Measurements from ENCODE around the gene MYO5A. TPM values are rescaled to one million over a fixed set of nuclear protein-coding genes. Genes with fewer than 3 reads are reported as not detected.
A peak's percentile ranks its signal among the peaks of the same experiment; 100 is the strongest.

The MYO5A gene
- total and polyA plus RNA-seq, 3 experiments from 2014 or later, result 15.8 to 37.3 (median 31.0) TPM

DNA sequence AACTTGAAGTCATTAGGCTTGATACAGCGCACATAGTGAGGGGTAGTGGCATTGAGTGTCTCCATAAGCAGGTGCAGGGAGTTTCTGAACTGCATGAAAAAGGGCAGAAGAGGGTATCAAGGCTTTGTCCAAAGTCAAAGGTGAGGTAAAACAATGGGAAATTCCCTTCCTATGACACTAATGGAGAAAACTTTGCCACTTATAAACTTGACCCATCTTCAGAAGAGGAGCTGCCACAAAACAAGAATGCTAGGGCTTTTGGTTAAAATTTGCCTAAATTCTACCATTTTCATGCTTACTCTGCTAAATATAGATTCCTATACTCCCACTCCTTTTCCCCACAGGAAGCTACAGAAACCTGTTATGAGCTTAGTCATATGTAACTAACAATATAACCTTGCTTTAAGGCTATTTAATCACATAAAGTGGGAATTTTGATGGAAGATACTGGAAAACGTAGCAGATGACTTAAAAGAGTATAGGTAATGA is 145.5 kb downstream of the MYO5A start:
- H3K27ac ChIP-seq (ENCODE audit: low read depth, low read length), result no peak overlapping the region

DNA sequence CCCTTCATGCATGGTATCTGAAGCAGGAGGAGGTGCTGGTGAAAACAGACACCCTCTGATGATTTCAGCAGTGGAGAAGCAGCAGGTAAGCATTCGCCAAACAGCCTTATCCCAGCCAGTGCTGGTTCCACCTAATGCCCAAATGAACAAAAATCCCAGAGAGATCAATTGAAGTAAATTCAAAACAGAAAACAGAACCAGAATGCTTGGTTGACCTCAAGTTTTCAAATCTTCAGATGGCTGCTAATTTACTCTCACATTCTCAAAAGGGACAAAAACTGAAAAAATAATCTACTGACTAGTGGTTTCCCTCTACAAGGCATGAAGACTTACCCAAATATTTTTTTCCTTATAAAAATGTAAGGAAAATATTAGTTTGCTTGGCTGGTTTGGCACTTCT is 146.0 kb downstream of the MYO5A start:
- no peaks in the 10 kb centered on the region for H3K27me3 ChIP-seq (ENCODE audit: insufficient read depth, low read length, poor library complexity, severe bottlenecking)
- no peaks in the 10 kb centered on the region for H3K4me1 Mint-ChIP-seq
- no peak overlapping the region for H3K27ac Mint-ChIP-seq
- no peak overlapping the region for H3K27ac ChIP-seq (ENCODE audit: low read depth, low read length)
- H3K27me3 Mint-ChIP-seq, result peaks cover 0 to 2% of the 10 kb centered on the region in 2 donors
- no peak overlapping the region for H3K4me3 Mint-ChIP-seq
- CTCF ChIA-PET, result no interaction called here
- no peak for DNase-seq
- H3K4me1 ChIP-seq (ENCODE audit: insufficient read depth, low read length), result no peaks in the 10 kb centered on the region
- H3K36me3 ChIP-seq (ENCODE audit: insufficient read depth, low read length), result peaks cover 8% of the 10 kb centered on the region
- peaks cover 3 to 73% (median 22%) of the 10 kb centered on the region in 3 donors for H3K36me3 Mint-ChIP-seq
- no peaks in the 10 kb centered on the region for H3K9me3 ChIP-seq (ENCODE audit: low read length)
- POLR2A ChIA-PET, result no interaction called here
- H3K9me3 Mint-ChIP-seq, result no peaks in the 10 kb centered on the region
- H3K4me3 ChIP-seq (ENCODE audit: low read length), result no peak overlapping the region

More for the DNA sequence above, 145.5 kb downstream of the MYO5A start:
- Mint-ChIP-seq H3K27me3 (peaks cover 0 to 2% of the 10 kb centered on the region in 2 donors), H3K27ac (peak overlapping the region in 3 of 8 donors; percentile 23 to 64 (median 48)), H3K9me3 (no peaks in the 10 kb centered on the region), H3K4me1 (no peaks in the 10 kb centered on the region), H3K4me3 (no peak overlapping the region), H3K36me3 (peaks cover 3 to 73% (median 22%) of the 10 kb centered on the region in 3 donors)
- no peak for DNase-seq
- Histone ChIP-seq H3K36me3 (ENCODE audit: insufficient read depth, low read length) (peaks cover 8% of the 10 kb centered on the region), H3K27me3 (ENCODE audit: insufficient read depth, low read length, poor library complexity, severe bottlenecking) (no peaks in the 10 kb centered on the region), H3K4me3 (ENCODE audit: low read length) (no peak overlapping the region), H3K4me1 (ENCODE audit: insufficient read depth, low read length) (no peaks in the 10 kb centered on the region), H3K9me3 (ENCODE audit: low read length) (no peaks in the 10 kb centered on the region)
- ChIA-PET POLR2A (no interaction called here), CTCF (no interaction called here)

DNA sequence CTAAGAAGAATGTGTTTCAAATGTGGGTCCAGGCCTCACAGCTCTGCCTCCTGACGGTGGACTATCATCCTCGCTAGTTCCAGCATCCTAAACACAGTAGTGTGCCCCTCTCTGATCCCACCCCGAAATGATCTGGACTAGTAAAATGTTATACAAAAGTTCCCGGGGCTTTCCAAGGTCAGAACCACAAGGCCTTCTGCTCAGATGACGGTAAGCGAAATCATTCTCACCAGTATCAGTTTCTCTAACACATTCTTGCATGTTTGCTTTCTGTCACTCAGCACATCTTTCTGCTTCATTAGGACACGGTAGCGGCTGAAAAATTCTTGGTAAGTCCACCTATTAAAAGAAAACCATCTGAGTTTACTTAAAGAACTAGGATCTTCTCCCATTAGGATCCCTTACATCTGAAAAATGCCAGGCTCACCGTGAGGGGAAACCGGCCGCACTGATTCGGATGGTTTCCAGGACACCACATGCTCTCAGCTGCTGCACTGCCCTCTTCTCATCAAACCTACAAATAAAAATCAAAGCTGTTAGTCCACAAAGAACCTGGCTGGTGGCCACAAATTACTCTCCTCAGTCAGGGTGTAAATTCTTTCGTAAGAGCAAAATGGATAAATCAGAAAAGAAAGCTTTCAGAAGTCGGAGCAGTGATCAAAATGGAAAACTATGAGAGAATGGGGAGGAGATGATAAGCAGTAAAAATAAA is 149.1 kb downstream of the MYO5A start:
- Mint-ChIP-seq H3K4me3 (no peak overlapping the region), H3K36me3 (peaks cover 19 to 81% (median 39%) of the 10 kb centered on the region in 3 donors), H3K27me3 (peaks cover 0 to 2% of the 10 kb centered on the region in 2 donors), H3K9me3 (no peaks in the 10 kb centered on the region), H3K4me1 (no peaks in the 10 kb centered on the region), H3K27ac (peak overlapping the region in 5 of 8 donors; percentile 5 to 89 (median 47))
- H3K36me3 ChIP-seq (ENCODE audit: insufficient read depth, low read length), result peaks cover 14% of the 10 kb centered on the region
- H3K27me3 ChIP-seq (ENCODE audit: insufficient read depth, low read length, poor library complexity, severe bottlenecking), result no peaks in the 10 kb centered on the region
- H3K4me1 ChIP-seq (ENCODE audit: insufficient read depth, low read length), result no peaks in the 10 kb centered on the region
- H3K27ac ChIP-seq (ENCODE audit: low read depth, low read length), result no peak overlapping the region
- ChIA-PET CTCF (no interaction called here), POLR2A (no interaction called here)
- no peak for DNase-seq
- no peak overlapping the region for H3K4me3 ChIP-seq (ENCODE audit: low read length)
- H3K9me3 ChIP-seq (ENCODE audit: low read length), result no peaks in the 10 kb centered on the region

DNA sequence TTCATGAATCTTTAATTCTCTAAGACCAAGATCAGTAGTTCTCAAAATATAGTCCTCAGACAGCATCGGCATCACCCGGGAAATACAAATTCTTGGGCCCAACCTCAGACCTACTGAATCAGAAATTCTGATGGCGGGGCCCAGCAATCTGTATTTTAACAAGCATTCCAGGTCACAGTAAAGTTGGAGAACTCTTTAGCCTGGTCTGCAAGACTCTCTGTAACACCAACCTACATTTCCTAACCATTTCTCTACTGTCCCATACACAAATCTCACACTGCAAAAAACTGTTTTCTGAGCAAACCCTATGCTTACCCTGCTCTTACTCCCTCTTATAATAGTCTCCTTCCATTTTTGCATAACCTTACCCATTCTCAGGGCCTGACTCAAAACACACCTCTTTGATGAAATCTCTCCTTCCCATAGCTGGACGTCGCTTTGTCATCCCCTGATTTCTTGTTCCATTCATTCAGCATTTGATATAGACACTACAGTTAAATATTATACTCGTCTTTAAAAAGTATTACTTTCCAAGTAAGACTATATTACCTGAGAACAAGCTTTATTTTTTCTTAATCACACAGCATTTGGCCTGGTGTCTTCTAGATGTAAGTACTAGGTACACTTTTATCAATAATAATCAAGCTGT is 149.8 kb downstream of the MYO5A start:
- no peak for DNase-seq
- Mint-ChIP-seq H3K4me1 (no peaks in the 10 kb centered on the region), H3K27ac (peak overlapping the region in 5 of 8 donors; percentile 0 to 89 (median 45)), H3K27me3 (peaks cover 0 to 2% of the 10 kb centered on the region in 2 donors), H3K36me3 (peaks cover 23 to 81% (median 39%) of the 10 kb centered on the region in 3 donors), H3K9me3 (no peaks in the 10 kb centered on the region), H3K4me3 (no peak overlapping the region)
- Histone ChIP-seq H3K27me3 (ENCODE audit: insufficient read depth, low read length, poor library complexity, severe bottlenecking) (no peaks in the 10 kb centered on the region), H3K9me3 (ENCODE audit: low read length) (no peaks in the 10 kb centered on the region), H3K4me3 (ENCODE audit: low read length) (no peak overlapping the region), H3K27ac (ENCODE audit: low read depth, low read length) (no peak overlapping the region), H3K36me3 (ENCODE audit: insufficient read depth, low read length) (peaks cover 19% of the 10 kb centered on the region), H3K4me1 (ENCODE audit: insufficient read depth, low read length) (no peaks in the 10 kb centered on the region)
- POLR2A ChIA-PET, result no interaction called here
- CTCF ChIA-PET, result no interaction called here

DNA sequence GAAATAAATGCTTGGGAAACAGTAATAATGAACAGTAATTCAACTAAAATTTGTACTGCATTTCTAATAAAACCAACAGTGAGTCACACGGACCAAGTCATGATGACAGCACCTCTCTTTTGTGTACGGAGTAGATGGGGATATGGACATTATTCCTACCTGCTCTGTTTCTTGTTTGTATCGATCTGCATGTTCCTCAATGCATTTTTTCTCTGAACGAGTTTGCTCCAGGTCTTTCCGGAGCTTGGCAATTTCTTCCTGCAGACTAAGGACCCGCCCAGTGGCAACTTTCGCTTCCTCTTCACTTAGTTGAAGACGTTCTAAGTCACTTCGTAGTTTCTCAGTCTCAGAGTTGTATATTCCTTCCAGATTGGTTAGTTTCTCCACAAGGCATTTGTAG is 158.7 kb downstream of the MYO5A start:
- H3K9me3 ChIP-seq (ENCODE audit: low read length), result no peaks in the 10 kb centered on the region
- Mint-ChIP-seq H3K4me1 (no peaks in the 10 kb centered on the region), H3K4me3 (no peak overlapping the region), H3K36me3 (peaks cover 20 to 93% (median 40%) of the 10 kb centered on the region in 3 donors), H3K9me3 (no peaks in the 10 kb centered on the region), H3K27ac (no peak overlapping the region), H3K27me3 (no peaks in the 10 kb centered on the region)
- H3K27me3 ChIP-seq (ENCODE audit: insufficient read depth, low read length, poor library complexity, severe bottlenecking), result no peaks in the 10 kb centered on the region
- H3K36me3 ChIP-seq (ENCODE audit: insufficient read depth, low read length), result peaks cover 38% of the 10 kb centered on the region
- DNase-seq, result no peak
- H3K4me1 ChIP-seq (ENCODE audit: insufficient read depth, low read length), result no peaks in the 10 kb centered on the region
- POLR2A ChIA-PET, result interaction anchor here (0.7 kb wide), 1 partner anchor 561 kb away, joined by 7 read pairs; no protein-coding TSS in a partner anchor
- H3K27ac ChIP-seq (ENCODE audit: low read depth, low read length), result no peak overlapping the region
- CTCF ChIA-PET, result no interaction called here
- no peak overlapping the region for H3K4me3 ChIP-seq (ENCODE audit: low read length)

DNA sequence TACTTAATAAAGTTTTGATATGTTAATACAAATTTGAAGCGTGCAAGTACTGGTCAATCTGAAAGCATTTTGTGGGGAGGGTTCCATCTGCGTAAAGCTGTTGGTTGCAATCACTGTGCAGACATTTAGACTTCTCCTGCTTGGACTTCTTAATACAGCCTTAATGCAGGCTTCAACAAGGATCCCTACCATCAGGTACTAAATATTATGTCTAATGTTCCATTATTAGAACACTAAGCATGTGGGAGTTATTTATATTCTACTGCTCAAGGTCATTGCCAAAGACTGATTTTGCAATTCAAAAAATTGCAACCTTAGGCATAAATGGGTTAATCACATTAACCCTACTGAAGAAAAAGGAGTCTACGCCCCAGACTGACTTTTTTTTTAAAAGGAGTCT is 159.2 kb downstream of the MYO5A start:
- no peak overlapping the region for H3K27ac Mint-ChIP-seq
- no peak overlapping the region for H3K27ac ChIP-seq (ENCODE audit: low read depth, low read length)
- H3K27me3 ChIP-seq (ENCODE audit: insufficient read depth, low read length, poor library complexity, severe bottlenecking), result no peaks in the 10 kb centered on the region
- no peak overlapping the region for H3K4me3 Mint-ChIP-seq
- CTCF ChIA-PET, result no interaction called here
- H3K36me3 Mint-ChIP-seq, result peaks cover 15 to 93% (median 39%) of the 10 kb centered on the region in 3 donors
- H3K4me1 ChIP-seq (ENCODE audit: insufficient read depth, low read length), result no peaks in the 10 kb centered on the region
- H3K4me3 ChIP-seq (ENCODE audit: low read length), result no peak overlapping the region
- H3K9me3 ChIP-seq (ENCODE audit: low read length), result no peaks in the 10 kb centered on the region
- no peaks in the 10 kb centered on the region for H3K4me1 Mint-ChIP-seq
- H3K36me3 ChIP-seq (ENCODE audit: insufficient read depth, low read length), result peaks cover 35% of the 10 kb centered on the region
- no peak for DNase-seq
- H3K27me3 Mint-ChIP-seq, result no peaks in the 10 kb centered on the region
- H3K9me3 Mint-ChIP-seq, result no peaks in the 10 kb centered on the region
- POLR2A ChIA-PET, result interaction anchor here (0.7 kb wide), 1 partner anchor 560 kb away, joined by 7 read pairs; no protein-coding TSS in a partner anchor

DNA sequence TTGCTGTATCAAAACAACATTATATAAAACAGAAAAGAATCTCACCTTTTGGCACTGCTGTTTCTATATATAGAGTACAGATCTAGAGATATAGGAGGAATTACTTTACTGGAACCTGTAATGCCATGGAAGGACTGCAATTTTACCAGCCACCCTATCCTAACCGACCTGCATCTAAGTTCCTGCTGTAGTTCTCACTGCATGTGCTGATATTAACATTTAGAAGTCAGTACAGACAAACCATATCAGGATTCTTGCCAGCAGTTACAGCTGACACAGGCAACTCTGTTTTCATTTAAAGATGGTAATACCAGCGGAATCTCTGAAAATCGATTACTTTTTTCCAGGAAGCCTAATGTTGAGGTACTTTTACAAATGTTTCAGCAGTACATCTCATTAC is 159.7 kb downstream of the MYO5A start:
- Mint-ChIP-seq H3K9me3 (no peaks in the 10 kb centered on the region), H3K27ac (no peak overlapping the region), H3K36me3 (peaks cover 11 to 92% (median 38%) of the 10 kb centered on the region in 3 donors), H3K27me3 (no peaks in the 10 kb centered on the region), H3K4me1 (no peaks in the 10 kb centered on the region), H3K4me3 (no peak overlapping the region)
- DNase-seq, result no peak
- POLR2A ChIA-PET, result no interaction called here
- Histone ChIP-seq H3K36me3 (ENCODE audit: insufficient read depth, low read length) (peaks cover 31% of the 10 kb centered on the region), H3K27me3 (ENCODE audit: insufficient read depth, low read length, poor library complexity, severe bottlenecking) (no peaks in the 10 kb centered on the region), H3K4me3 (ENCODE audit: low read length) (no peak overlapping the region), H3K27ac (ENCODE audit: low read depth, low read length) (no peak overlapping the region), H3K4me1 (ENCODE audit: insufficient read depth, low read length) (no peaks in the 10 kb centered on the region), H3K9me3 (ENCODE audit: low read length) (no peaks in the 10 kb centered on the region)
- CTCF ChIA-PET, result no interaction called here

DNA sequence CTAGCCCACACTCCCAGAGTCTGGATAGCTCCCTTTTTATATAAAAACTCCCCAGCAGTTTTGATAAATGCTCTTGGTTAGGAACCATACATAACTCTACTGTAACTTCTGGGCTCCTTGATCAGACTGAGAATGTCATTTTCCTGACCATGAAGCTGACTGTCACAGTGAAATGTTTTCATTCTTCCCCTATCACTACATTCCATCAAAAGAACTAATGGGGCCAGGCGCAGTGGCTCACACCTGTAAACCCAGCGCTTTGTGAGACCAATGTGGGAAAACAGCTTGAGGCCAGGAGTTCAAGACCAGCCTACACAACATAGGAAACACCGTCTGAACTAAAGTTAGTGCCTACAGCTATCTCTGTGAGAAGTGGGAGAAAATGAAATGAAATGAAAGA is 160.3 kb downstream of the MYO5A start:
- H3K4me3 Mint-ChIP-seq, result no peak overlapping the region
- H3K27ac Mint-ChIP-seq, result no peak overlapping the region
- H3K4me1 Mint-ChIP-seq, result no peaks in the 10 kb centered on the region
- Histone ChIP-seq H3K4me1 (ENCODE audit: insufficient read depth, low read length) (no peaks in the 10 kb centered on the region), H3K4me3 (ENCODE audit: low read length) (no peak overlapping the region), H3K36me3 (ENCODE audit: insufficient read depth, low read length) (peaks cover 30% of the 10 kb centered on the region), H3K27me3 (ENCODE audit: insufficient read depth, low read length, poor library complexity, severe bottlenecking) (no peaks in the 10 kb centered on the region), H3K27ac (ENCODE audit: low read depth, low read length) (no peak overlapping the region), H3K9me3 (ENCODE audit: low read length) (no peaks in the 10 kb centered on the region)
- ChIA-PET CTCF (no interaction called here), POLR2A (no interaction called here)
- H3K27me3 Mint-ChIP-seq, result no peaks in the 10 kb centered on the region
- H3K9me3 Mint-ChIP-seq, result no peaks in the 10 kb centered on the region
- no peak for DNase-seq
- H3K36me3 Mint-ChIP-seq, result peaks cover 14 to 92% (median 39%) of the 10 kb centered on the region in 3 donors
